ENCODE results near the gene FBL. TPM values are rescaled to one million over a fixed set of nuclear protein-coding genes. Genes with fewer than 3 reads are reported as not detected.
"Not testable (repeated sequence)": the region's sequence is repeated elsewhere in the genome, so short reads cannot be mapped to it uniquely, and the experiment has no call there.

FBL gene
- polyA plus RNA-seq, 1 donor (not counting 4 experiments of a cell fraction or from before 2014, with no cell fraction given): 357 TPM

- FAIRE-seq; H3K4me2 ChIP-seq (ENCODE audit: control insufficient read depth, extremely low read depth, insufficient read depth, low read depth, low read length); H3K4me3 ChIP-seq (ENCODE audit: control insufficient read depth in 2 of 3, extremely low read depth in 1 of 3, insufficient read depth in 2 of 3, low read depth in 1 of 3, low read length in 3 of 3); H3K9me3 ChIP-seq (ENCODE audit: control insufficient read depth, low read depth, low read length); H3K27ac ChIP-seq (ENCODE audit: control insufficient read depth, insufficient read depth, low read length); H3K36me3 ChIP-seq (ENCODE audit: control insufficient read depth in 2 of 2, extremely low read depth in 1 of 2, insufficient read depth in 2 of 2, low read length in 2 of 2); H3K9ac ChIP-seq (ENCODE audit: control insufficient read depth, extremely low read depth, insufficient read depth, low read length); H3K27me3 ChIP-seq (ENCODE audit: control insufficient read depth, extremely low read depth, insufficient read depth, low read length); dilution Hi-C loops (cut with MboI; ENCODE audit: extremely low pct_ligation_motif_present, low sequenced_read_pairs); H3K79me2 ChIP-seq (ENCODE audit: control insufficient read depth, insufficient read depth, low read length); H2AFZ ChIP-seq (ENCODE audit: control insufficient read depth, low read length); H3K9me1 ChIP-seq (ENCODE audit: control insufficient read depth, extremely low read depth, insufficient read depth, low read length); H4K20me1 ChIP-seq (ENCODE audit: control insufficient read depth, extremely low read depth, insufficient read depth, low read length); H3K4me1 ChIP-seq (ENCODE audit: control insufficient read depth, extremely low read depth, insufficient read depth, low read length); DNase-seq (ENCODE audit: low read depth, low spot score): not testable (repeated sequence)
These were observed 46.3 kb upstream of the FBL start for GRCh38 chr19:39892506-39892902.

- H4K20me1 ChIP-seq (ENCODE audit: control insufficient read depth, extremely low read depth, insufficient read depth, low read length); H3K79me2 ChIP-seq (ENCODE audit: control insufficient read depth, insufficient read depth, low read length); DNase-seq (ENCODE audit: low read depth, low spot score); H3K4me2 ChIP-seq (ENCODE audit: control insufficient read depth, extremely low read depth, insufficient read depth, low read depth, low read length); H3K27me3 ChIP-seq (ENCODE audit: control insufficient read depth, extremely low read depth, insufficient read depth, low read length); FAIRE-seq; H3K36me3 ChIP-seq (ENCODE audit: control insufficient read depth in 2 of 2, extremely low read depth in 1 of 2, insufficient read depth in 2 of 2, low read length in 2 of 2); H3K9me3 ChIP-seq (ENCODE audit: control insufficient read depth, low read depth, low read length); H3K4me3 ChIP-seq (ENCODE audit: control insufficient read depth in 2 of 3, extremely low read depth in 1 of 3, insufficient read depth in 2 of 3, low read depth in 1 of 3, low read length in 3 of 3); H3K9me1 ChIP-seq (ENCODE audit: control insufficient read depth, extremely low read depth, insufficient read depth, low read length); H2AFZ ChIP-seq (ENCODE audit: control insufficient read depth, low read length); H3K9ac ChIP-seq (ENCODE audit: control insufficient read depth, extremely low read depth, insufficient read depth, low read length); dilution Hi-C loops (cut with MboI; ENCODE audit: extremely low pct_ligation_motif_present, low sequenced_read_pairs); H3K4me1 ChIP-seq (ENCODE audit: control insufficient read depth, extremely low read depth, insufficient read depth, low read length); H3K27ac ChIP-seq (ENCODE audit: control insufficient read depth, insufficient read depth, low read length): not testable (repeated sequence)
These were observed 45.7 kb upstream of the FBL start for GRCh38 chr19:39891660-39892505.

GRCh38 chr19:39890755-39891551 is 44.8 kb upstream of the FBL start:
- FAIRE-seq: no peak
- no peak overlapping the region for H3K9ac ChIP-seq (ENCODE audit: control insufficient read depth, extremely low read depth, insufficient read depth, low read length)

More at GRCh38 chr19:39890755-39891551, 44.8 kb upstream of the FBL start:
- no peaks in the 10 kb centered on the region for H3K27me3 ChIP-seq (ENCODE audit: control insufficient read depth, extremely low read depth, insufficient read depth, low read length)
- H3K4me2 ChIP-seq (ENCODE audit: control insufficient read depth, extremely low read depth, insufficient read depth, low read depth, low read length): no peak overlapping the region
- H2AFZ ChIP-seq (ENCODE audit: control insufficient read depth, low read length): no peak overlapping the region
- no peak for DNase-seq (ENCODE audit: low read depth, low spot score)
- no peaks in the 10 kb centered on the region for H3K36me3 ChIP-seq (ENCODE audit: control insufficient read depth in 2 of 2, extremely low read depth in 1 of 2, insufficient read depth in 2 of 2, low read length in 2 of 2)
- H3K9me1 ChIP-seq (ENCODE audit: control insufficient read depth, extremely low read depth, insufficient read depth, low read length): no peaks in the 10 kb centered on the region
- no peaks in the 10 kb centered on the region for H4K20me1 ChIP-seq (ENCODE audit: control insufficient read depth, extremely low read depth, insufficient read depth, low read length)
- no peaks in the 10 kb centered on the region for H3K9me3 ChIP-seq (ENCODE audit: control insufficient read depth, low read depth, low read length)
- TF ChIP-seq EZH2 (IDR thresholded peaks at IDR 0.05; ENCODE audit: low read length): no peak
- no peak for TF ChIP-seq CTCF (optimal IDR thresholded peaks at IDR 0.05 in 1 of 3, IDR thresholded peaks at IDR 0.05 in 1 of 3, conservative IDR thresholded peaks at IDR 0.05 in 1 of 3; ENCODE audit: extremely low read depth in 1 of 3, insufficient read depth in 2 of 3, low read length in 3 of 3)
- no peaks in the 10 kb centered on the region for H3K79me2 ChIP-seq (ENCODE audit: control insufficient read depth, insufficient read depth, low read length)
- no peaks in the 10 kb centered on the region for H3K4me1 ChIP-seq (ENCODE audit: control insufficient read depth, extremely low read depth, insufficient read depth, low read length)
- H3K27ac ChIP-seq (ENCODE audit: control insufficient read depth, insufficient read depth, low read length): no peak overlapping the region
- H3K4me3 ChIP-seq (ENCODE audit: control insufficient read depth in 2 of 3, extremely low read depth in 1 of 3, insufficient read depth in 2 of 3, low read depth in 1 of 3, low read length in 3 of 3): no peak overlapping the region
- dilution Hi-C loops (cut with MboI; ENCODE audit: extremely low pct_ligation_motif_present, low sequenced_read_pairs): no loop called here

All from keratinocyte (primary cell).